Measurements from ENCODE around the gene DNAH2.

DNA sequence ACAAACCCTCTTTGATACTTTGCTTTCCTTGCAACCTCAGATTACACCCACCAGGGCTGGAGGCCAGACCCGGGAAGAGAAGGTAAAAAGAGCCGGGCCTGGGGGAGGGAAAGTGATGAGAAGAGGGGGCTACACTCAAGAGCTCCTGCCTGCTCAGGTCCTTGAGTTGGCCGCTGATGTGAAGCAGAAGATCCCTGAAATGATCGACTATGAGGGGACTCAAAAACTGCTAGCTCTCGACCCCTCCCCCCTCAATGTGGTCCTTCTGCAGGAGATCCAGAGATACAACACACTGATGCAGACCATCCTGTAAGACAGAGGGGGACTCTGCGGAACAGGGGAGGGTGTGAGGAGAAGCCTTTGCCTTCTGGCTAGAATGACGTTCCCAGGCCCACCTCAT lies 113.7 kb downstream of the DNAH2 start:
- TF ChIP-seq POLR2A (IDR thresholded peaks at IDR 0.05) = no peak
- TF ChIP-seq, protein P1, sequence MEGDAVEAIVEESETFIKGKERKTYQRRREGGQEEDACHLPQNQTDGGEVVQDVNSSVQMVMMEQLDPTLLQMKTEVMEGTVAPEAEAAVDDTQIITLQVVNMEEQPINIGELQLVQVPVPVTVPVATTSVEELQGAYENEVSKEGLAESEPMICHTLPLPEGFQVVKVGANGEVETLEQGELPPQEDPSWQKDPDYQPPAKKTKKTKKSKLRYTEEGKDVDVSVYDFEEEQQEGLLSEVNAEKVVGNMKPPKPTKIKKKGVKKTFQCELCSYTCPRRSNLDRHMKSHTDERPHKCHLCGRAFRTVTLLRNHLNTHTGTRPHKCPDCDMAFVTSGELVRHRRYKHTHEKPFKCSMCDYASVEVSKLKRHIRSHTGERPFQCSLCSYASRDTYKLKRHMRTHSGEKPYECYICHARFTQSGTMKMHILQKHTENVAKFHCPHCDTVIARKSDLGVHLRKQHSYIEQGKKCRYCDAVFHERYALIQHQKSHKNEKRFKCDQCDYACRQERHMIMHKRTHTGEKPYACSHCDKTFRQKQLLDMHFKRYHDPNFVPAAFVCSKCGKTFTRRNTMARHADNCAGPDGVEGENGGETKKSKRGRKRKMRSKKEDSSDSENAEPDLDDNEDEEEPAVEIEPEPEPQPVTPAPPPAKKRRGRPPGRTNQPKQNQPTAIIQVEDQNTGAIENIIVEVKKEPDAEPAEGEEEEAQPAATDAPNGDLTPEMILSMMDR (IDR thresholded peaks at IDR 0.05) = no peak

All from testis (tissue), 2 donors.